Thymus (tissue), 11 donors: ENCODE measurements around the gene ZFX. TPM values are rescaled to one million over a fixed set of nuclear protein-coding genes. Genes with fewer than 3 reads are reported as not detected.
A peak's percentile ranks its signal among the peaks of the same experiment; 100 is the strongest.
"Not testable (repeated sequence)": the region's sequence is repeated elsewhere in the genome, so short reads cannot be mapped to it uniquely, and the experiment has no call there.

Source experiments
- DNase-seq, 9 donors: peaks; one replicate each; pipeline ENCODE4 v3.0.0-alpha.2; 2013; ENCODE audit warnings: low spot score in 9 of 9, low read depth in 6 of 9, missing footprints in 1 of 9
- H3K27ac ChIP-seq, 2 donors: one replicate each; pipeline ENCODE4 v1.5.1; 2013; ENCODE audit warnings: control low read depth in 1 of 2, low read depth in 1 of 2, low read length in 1 of 2, mild to moderate bottlenecking in 1 of 2, moderate library complexity in 1 of 2
- H3K27me3 ChIP-seq, 2 donors: one replicate each; pipeline ENCODE4 v1.5.1; 2013; ENCODE audit warnings: low read length in 1 of 2; ENCODE audit not compliant: control insufficient read depth in 2 of 2, insufficient read depth in 1 of 2
- H3K36me3 ChIP-seq, 2 donors: one replicate each; pipeline ENCODE4 v1.5.1; 2013; ENCODE audit warnings: low read length in 1 of 2, mild to moderate bottlenecking in 1 of 2, moderate library complexity in 1 of 2; ENCODE audit not compliant: control insufficient read depth in 2 of 2, insufficient read depth in 2 of 2
- H3K4me1 ChIP-seq, 2 donors: one replicate each; pipeline ENCODE4 v1.5.1; 2013; ENCODE audit warnings: low read length in 2 of 2; ENCODE audit not compliant: control insufficient read depth in 2 of 2, insufficient read depth in 2 of 2
- H3K4me3 ChIP-seq, 2 donors: one replicate each; pipeline ENCODE4 v1.5.1; 2013; ENCODE audit warnings: low read length in 2 of 2, control low read depth in 1 of 2, mild to moderate bottlenecking in 1 of 2
- H3K9me3 ChIP-seq, 2 donors: one replicate each; pipeline ENCODE4 v1.5.1; 2013; ENCODE audit warnings: low read length in 1 of 2, mild to moderate bottlenecking in 1 of 2; ENCODE audit not compliant: control insufficient read depth in 2 of 2, insufficient read depth in 1 of 2
- WGBS: extraction: QIAGEN DNeasy Blood & Tissue Kit; methylation state at CpG from one replicate; pipeline ENCODE4 v1.1.7; 2013; 5-methylcytosine and 5-hydroxymethylcytosine counted together
- polyA plus RNA-seq: library from polyadenylated mRNA; stranded (reverse); fragments of 200-250 nt; gene quantifications from one replicate; pipeline ENCODE4 v1.2.3, GENCODE V29; 2013
- total RNA-seq: library from RNA; stranded (reverse); fragments of 120-200 nt; gene quantifications from one replicate; pipeline ENCODE4 v1.2.4, GENCODE V29; 2013
- donor health status: healthy.

The ZFX gene
- total and polyA plus RNA-seq, 2 donors, result 9.7 to 40.0 TPM

DNA sequence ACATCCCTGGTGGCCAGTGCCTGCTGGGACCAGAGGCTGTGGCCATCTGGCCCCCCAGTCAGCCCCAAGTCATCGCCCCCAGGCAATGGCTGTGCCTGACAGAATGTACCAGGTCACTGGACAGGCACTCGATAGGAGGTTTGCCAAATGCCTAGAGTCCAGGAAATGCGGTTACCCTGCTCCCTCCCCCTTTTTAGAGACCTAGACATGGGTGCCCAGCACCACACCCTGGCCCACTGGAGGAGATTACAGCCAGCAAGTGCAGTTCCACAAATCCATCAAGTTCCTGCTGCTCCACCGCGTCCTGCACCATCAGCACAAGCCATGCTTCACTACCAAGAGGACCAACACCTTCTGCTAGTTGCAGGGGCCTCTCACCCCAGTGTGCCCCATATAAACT lies 16.2 kb upstream of the ZFX start:
- Histone ChIP-seq H3K4me3 (no peak overlapping the region), H3K27me3 (peaks cover 0 to 2% of the 10 kb centered on the region in 2 donors), H3K36me3 (no peaks in the 10 kb centered on the region), H3K4me1 (no peaks in the 10 kb centered on the region), H3K9me3 (no peaks in the 10 kb centered on the region), H3K27ac (no peak overlapping the region)
- WGBS, result 96% methylated on average over 5 of the region's 5 CpGs
- no peak for DNase-seq

DNA sequence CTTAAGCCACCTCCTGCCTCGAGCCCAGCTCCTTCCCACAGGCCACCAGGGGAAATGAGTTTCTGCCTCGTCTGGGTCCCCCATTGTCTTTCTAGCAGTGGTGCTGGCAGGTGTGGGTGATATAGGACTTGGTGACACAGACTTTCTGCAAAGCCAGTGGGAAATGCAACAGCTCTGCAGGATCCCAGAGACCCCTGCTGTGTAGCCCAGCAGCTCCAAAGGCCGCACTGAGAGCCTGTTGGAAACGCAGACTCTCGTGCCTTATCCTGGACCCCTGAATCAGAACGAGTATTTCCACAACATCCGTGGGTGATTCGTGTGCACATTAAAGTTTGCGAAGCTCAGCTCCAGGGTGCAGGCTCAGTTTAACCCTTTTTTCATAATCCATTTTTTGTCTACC lies 13.8 kb upstream of the ZFX start:
- DNase-seq, H3K4me1 ChIP-seq, H3K4me3 ChIP-seq, H3K27me3 ChIP-seq, H3K36me3 ChIP-seq, H3K27ac ChIP-seq, H3K9me3 ChIP-seq: not testable (repeated sequence)
- WGBS, result 94% methylated on average over 7 of the region's 9 CpGs

DNA sequence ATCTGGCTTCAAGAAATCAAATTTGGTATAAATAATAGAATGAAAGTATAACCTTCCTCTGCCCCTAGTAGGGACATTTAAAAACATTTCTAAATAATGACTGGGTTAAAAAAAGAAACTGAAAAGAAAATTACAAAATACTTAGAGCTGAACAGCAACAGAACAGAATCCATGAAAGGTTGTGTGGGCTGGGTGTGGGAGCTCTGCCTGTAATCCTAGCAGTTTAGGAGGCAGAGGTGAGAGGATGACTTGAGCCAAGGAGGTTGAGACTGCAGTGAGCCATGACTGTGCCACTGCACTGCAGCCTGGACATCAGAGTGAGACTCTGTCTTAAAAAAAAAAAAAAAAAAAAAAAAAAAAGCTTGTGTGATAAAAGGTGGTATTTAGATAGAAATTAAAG lies 12.3 kb upstream of the ZFX start:
- Histone ChIP-seq H3K27ac (no peak overlapping the region), H3K4me1 (no peaks in the 10 kb centered on the region), H3K27me3 (peaks cover 0 to 4% of the 10 kb centered on the region in 2 donors), H3K4me3 (no peak overlapping the region), H3K36me3 (no peaks in the 10 kb centered on the region), H3K9me3 (no peaks in the 10 kb centered on the region)
- no peak for DNase-seq

DNA sequence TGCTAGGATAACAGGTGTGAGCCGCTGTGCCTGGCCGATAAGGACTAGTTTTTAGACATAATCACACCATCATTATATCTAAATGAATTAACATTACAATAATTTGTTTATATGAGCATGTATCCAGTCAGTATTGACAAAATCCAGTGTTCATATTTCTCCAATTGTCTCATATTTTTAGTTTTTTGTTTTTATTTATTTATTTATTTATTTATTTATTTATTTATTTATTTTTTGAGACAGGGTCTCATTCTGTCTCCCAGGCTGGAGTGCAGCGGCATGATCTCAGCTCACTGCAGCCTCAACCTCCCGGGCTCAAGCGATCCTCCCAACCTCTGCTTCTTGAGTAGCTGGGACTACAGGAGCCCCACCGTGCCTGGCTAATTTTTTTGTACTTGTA lies 5.5 kb upstream of the ZFX start:
- 98% methylated on average over 6 of the region's 6 CpGs for WGBS
- H3K4me3 ChIP-seq, DNase-seq, H3K27ac ChIP-seq, H3K9me3 ChIP-seq, H3K27me3 ChIP-seq, H3K36me3 ChIP-seq: not testable (repeated sequence)
- H3K4me1 ChIP-seq, result peaks cover 0 to 10% of the 10 kb centered on the region in 2 donors

GRCh38 chrX:24144528-24144927 lies 5.0 kb upstream of the ZFX start:
- Histone ChIP-seq H3K36me3 (no peaks in the 10 kb centered on the region), H3K4me1 (peaks cover 0 to 10% of the 10 kb centered on the region in 2 donors), H3K27ac (no peak overlapping the region), H3K4me3 (no peak overlapping the region), H3K9me3 (no peaks in the 10 kb centered on the region), H3K27me3 (peaks cover 0 to 2% of the 10 kb centered on the region in 2 donors)
- 93% methylated on average over 6 of the region's 6 CpGs for WGBS
- no peak for DNase-seq

DNA sequence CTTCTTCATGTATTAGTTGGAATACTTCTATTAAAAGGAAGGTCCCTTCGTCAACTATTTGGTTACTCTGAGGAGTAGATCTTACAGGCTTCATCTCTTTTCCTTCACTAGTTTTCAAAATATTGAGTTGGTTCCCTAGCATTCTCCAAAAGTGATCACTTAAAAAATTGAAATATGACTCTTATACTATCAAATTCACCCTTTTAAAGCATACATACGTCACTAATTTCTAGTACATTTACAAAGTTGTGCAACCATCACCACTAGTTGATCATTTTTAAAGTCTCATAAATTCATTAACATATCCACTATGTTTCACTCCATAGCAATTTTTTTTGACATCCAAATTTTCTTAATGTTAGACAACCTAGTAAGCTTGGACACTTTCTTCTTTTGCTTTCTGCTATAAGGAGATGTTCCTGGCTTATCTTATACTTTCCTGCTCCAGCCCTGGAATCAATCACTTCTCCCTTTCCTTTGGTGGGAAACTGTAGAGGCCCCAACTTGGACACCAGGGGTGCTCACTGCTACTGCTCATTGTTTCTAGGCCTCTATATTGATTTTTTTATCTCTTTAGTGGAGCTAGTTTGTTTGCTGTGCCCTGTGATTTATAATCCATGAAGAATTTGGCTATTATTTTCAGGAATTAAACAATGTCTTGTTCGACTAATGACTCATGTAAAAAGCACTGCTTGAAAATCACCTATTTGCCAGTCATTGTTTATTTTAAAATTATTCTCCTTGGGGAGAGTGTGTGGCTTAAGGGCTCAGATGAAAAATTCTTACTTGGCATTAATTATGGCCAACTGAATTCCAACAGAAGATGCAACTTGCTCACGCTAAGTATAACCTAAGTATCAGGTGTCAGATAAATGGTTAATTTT lies 4.0 kb upstream of the ZFX start:
- DNase-seq, result no peak
- no peaks in the 10 kb centered on the region for H3K27me3 ChIP-seq
- H3K4me3 ChIP-seq, result no peak overlapping the region
- WGBS, result 97% methylated on average over 4 of the region's 4 CpGs
- H3K27ac ChIP-seq, result no peak overlapping the region
- no peaks in the 10 kb centered on the region for H3K36me3 ChIP-seq
- peaks cover 0 to 10% of the 10 kb centered on the region in 2 donors for H3K4me1 ChIP-seq
- no peaks in the 10 kb centered on the region for H3K9me3 ChIP-seq

DNA sequence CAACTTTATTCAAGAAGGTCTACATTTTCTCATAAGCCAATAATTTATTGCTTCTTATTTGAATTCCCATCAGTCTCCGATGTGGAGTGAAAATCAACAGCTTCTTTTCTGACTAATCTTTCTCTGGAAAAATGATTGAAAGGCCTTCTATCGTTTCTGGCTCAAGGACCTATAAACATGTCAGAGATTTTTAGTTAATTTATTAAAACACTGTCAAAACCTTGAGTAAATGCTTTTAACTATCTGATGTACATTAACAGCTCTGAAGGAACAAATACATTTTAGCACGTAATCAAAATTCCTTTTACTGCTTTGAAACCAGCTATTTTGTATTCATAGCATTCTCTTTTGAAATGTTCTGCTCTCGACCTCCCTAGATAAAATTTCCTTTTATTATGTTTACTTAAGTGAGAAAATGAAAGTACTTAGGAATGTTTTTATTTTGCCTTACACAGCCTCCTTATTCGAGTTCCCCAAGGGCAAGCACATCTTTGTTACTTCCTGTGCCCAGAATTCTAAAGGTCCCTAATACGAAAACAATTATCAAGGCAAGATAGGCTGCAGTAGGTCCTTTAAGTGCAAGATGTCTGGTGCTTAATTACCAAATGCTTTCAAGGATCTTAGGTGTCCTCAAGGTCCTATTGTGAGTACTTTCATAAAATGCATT lies 3.1 kb upstream of the ZFX start:
- WGBS, result 30% methylated on average over 6 of the region's 6 CpGs
- Histone ChIP-seq H3K27ac (peak overlapping the region in 1 of 2 donors; percentile 64), H3K9me3 (no peaks in the 10 kb centered on the region), H3K4me3 (no peak overlapping the region), H3K36me3 (no peaks in the 10 kb centered on the region), H3K27me3 (no peaks in the 10 kb centered on the region), H3K4me1 (peaks cover 0 to 15% of the 10 kb centered on the region in 2 donors)
- DNase-seq, result no peak

DNA sequence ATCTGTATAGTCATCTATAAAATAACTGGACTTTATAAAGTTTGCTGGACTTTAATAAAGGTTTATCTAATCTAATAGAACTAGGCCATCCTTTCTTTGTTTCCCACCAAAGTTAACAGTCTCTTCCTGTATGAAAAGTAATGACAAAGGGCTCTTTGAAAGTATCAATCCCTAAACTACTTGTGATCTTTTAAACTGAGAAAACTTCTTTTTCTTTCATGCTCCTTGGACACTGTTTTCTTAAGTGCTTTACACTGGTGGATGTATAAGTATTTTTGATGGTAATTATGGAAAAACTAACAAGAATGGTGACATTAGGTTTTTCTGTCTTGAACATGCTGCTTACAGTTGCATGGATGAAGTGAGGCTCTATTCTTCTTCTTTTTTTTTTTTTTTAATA lies 2.4 kb upstream of the ZFX start:
- Histone ChIP-seq H3K27me3 (no peaks in the 10 kb centered on the region), H3K27ac (peak overlapping the region in 1 of 2 donors; percentile 64), H3K4me1 (peaks cover 0 to 21% of the 10 kb centered on the region in 2 donors), H3K36me3 (peaks cover 0 to 2% of the 10 kb centered on the region in 2 donors), H3K4me3 (no peak overlapping the region), H3K9me3 (no peaks in the 10 kb centered on the region)
- no peak for DNase-seq

DNA sequence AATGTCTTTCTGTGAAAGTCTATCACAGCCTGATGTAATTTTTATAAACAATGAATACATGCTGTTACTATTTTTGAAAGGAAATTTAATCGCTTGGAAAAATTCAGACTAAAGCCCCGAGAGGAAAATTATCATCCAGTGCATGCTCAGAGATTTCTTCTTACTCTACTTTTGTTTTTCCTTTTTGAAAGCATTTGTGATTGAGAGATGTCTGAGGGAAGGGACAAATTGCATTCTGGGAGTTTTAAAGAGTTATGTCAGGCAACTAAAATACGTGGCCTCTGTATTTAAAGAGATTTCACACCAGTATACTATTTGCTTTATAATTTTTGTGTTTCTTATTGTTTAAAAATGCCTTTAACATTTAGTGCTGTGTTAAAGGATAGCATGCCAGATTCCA lies 1.4 kb upstream of the ZFX start:
- H3K27me3 ChIP-seq, result no peaks in the 10 kb centered on the region
- 33% methylated on average over 3 of the region's 3 CpGs for WGBS
- no peaks in the 10 kb centered on the region for H3K9me3 ChIP-seq
- H3K4me3 ChIP-seq, result no peak overlapping the region
- peak in 3 of 9 donors; percentile 35 to 73 (median 36) for DNase-seq
- H3K36me3 ChIP-seq, result peaks cover 0 to 2% of the 10 kb centered on the region in 2 donors
- peak overlapping the region in 1 of 2 donors; percentile 97 for H3K27ac ChIP-seq
- peaks cover 0 to 26% of the 10 kb centered on the region in 2 donors for H3K4me1 ChIP-seq
